GM20000 (cell line): ENCODE results near the gene PRDM16.

Source experiments
- DNase-seq: peaks from one replicate; pipeline ENCODE4 v3.0.0; 2012; ENCODE audit warnings: low spot score
- TF ChIP-seq, protein P1 (sequence below): IDR thresholded peaks from 2 replicates; pipeline ENCODE4 v1.5.1; 2012; ENCODE audit warnings: mild to moderate bottlenecking, control low read depth; ENCODE audit errors: extremely low read depth, missing control alignments

The PRDM16 gene

GRCh38 chr1:3261969-3262579, 193.1 kb downstream of the PRDM16 start:
- DNase-seq, result no peak
- TF ChIP-seq, protein P1, sequence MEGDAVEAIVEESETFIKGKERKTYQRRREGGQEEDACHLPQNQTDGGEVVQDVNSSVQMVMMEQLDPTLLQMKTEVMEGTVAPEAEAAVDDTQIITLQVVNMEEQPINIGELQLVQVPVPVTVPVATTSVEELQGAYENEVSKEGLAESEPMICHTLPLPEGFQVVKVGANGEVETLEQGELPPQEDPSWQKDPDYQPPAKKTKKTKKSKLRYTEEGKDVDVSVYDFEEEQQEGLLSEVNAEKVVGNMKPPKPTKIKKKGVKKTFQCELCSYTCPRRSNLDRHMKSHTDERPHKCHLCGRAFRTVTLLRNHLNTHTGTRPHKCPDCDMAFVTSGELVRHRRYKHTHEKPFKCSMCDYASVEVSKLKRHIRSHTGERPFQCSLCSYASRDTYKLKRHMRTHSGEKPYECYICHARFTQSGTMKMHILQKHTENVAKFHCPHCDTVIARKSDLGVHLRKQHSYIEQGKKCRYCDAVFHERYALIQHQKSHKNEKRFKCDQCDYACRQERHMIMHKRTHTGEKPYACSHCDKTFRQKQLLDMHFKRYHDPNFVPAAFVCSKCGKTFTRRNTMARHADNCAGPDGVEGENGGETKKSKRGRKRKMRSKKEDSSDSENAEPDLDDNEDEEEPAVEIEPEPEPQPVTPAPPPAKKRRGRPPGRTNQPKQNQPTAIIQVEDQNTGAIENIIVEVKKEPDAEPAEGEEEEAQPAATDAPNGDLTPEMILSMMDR, result no peak

GRCh38 chr1:3262681-3263286, 193.8 kb downstream of the PRDM16 start:
- no peak for DNase-seq
- TF ChIP-seq, protein P1, result no peak

- no peak for DNase-seq
- TF ChIP-seq, protein P1, result no peak
Observed at GRCh38 chr1:3263790-3264189, 194.8 kb downstream of the PRDM16 start.

DNA sequence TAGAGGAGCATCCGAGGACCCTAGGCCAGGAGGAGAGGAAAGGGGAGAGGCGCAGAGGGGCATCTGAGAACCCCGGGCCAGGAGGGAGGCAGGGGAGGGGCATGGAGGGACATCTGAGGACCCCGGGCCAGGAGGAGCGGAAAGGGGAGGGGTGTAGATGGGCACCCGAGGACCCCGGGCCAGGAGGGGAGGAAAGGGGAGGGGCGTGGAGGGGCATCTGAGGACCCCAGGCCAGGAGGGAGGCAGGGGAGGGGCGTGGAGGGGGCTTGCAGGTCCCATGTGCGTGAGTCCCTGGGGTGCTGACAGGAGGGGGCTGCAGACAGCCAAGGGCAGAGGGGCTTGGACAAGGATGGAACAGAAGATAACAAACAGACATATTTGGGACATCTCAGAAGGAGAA, 195.5 kb downstream of the PRDM16 start:
- TF ChIP-seq, protein P1, result no peak
- no peak for DNase-seq

DNA sequence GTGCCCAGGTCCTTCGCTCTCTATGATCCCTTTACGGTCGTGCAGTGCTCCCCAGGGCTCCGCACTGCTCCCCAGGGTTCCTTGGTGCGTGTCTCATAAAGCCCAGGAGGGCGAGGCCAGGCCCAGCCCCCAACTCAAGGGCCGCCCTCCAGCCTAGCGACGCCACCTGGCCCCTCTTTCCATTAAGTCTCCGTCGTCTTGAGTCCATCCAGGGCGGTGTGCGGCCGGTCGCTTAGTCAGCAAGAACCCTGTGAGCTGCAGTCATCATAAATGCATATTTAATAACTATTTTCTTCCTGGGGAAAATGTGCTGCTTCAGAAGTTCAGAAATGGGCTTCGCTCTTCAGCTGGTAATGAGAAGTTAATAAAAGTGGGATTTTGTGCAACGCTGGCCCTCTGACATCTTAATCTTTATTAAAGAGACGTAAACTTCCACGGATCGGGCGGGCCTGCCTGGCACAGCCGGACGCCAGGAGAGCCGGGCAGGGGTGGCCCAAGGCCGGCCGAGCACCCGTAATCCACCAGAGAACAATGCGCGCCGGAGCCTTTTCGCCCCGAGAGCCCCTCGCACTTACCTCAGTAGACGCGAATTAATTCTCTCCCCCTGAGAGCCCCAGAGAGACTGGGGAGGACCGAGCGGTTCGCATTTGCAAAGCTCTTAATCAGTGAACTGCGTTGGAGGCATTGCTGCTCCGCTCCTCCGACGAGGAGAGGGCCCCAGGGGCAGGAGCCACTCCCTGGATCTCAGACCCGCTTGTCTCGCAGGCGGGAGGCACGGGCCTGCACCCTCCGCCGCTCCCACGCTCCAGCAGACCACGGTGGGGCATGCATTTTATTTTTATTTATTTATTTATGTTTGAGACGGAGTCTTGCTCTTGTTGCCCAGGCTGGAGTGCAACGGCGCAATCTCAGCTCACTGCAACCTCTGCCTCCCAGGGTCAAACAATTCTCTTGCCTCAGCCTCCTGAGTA, 197.1 kb downstream of the PRDM16 start:
- TF ChIP-seq, protein P1, result no peak
- no peak for DNase-seq

- no peak for DNase-seq
- TF ChIP-seq, protein P1, result no peak
Observed at GRCh38 chr1:3266870-3267549, 198.0 kb downstream of the PRDM16 start.
